WI38 (cell line): ENCODE results near the gene TLN1.

Experiments
- H3K4me3 ChIP-seq: 2 replicates; pipeline ENCODE4 v1.5.1; 2011; ENCODE audit warnings: low read depth, mild to moderate bottlenecking, control low read depth, low read length
- CTCF ChIP-seq: IDR thresholded peaks from 2 replicates; pipeline ENCODE4 v1.5.1; 2012; ENCODE audit warnings: low read depth, mild to moderate bottlenecking, control low read depth, low read length

The TLN1 gene

DNA sequence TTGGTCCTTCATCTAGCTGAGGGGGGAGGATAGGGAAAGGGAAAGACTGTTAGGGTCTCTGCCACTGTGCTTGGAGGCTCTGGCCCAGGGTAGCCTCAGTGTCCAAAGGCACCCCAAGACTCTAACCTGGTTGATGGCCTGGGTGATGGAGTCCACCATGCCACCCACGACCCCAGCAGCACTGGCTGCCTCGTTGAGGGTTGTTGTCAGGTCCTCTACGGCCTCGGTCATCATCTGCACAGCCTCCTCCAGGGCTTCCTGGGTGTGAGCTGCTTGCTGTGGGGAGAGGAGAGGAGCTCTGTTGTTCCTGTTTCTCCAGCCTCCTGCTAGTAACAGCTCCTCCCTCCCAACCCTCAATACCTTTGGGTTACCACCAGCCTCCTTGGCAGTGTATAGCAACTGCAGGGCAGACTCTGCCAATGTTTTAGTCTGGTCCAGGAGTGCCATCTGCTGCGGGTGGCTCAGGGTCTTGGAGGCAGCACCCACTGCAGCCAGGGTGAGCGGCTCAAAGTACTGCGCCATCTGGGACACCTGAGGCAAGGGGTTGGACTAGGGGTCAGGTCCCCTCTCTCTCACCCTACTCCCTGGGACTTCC, 26.1 kb downstream of the TLN1 start:
- no peak for TF ChIP-seq CTCF
- no peak overlapping the region for H3K4me3 ChIP-seq

DNA sequence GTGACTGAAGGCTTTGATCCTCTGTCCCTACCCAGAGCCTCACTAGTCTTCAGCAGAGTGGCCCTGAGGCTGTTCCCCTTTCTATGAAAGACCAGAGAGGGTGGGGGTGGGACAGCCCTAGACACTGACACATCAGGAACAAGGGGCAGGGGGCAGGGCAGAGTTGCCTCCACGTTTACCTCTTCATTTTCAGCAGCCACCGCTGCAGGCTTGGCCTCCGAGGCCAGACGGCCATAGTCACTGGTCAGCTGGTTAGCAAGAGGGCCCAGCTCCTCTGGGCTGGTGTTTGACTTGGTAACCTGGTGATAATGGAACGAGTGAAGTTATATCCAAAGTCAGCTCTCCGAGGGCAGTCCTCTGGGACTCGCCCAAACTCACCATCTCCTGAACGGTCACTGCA, 26.6 kb downstream of the TLN1 start:
- TF ChIP-seq CTCF, result no peak
- no peak overlapping the region for H3K4me3 ChIP-seq

GRCh38 chr9:35703906-35704672, 27.9 kb downstream of the TLN1 start:
- TF ChIP-seq CTCF, result no peak
- no peak overlapping the region for H3K4me3 ChIP-seq

DNA sequence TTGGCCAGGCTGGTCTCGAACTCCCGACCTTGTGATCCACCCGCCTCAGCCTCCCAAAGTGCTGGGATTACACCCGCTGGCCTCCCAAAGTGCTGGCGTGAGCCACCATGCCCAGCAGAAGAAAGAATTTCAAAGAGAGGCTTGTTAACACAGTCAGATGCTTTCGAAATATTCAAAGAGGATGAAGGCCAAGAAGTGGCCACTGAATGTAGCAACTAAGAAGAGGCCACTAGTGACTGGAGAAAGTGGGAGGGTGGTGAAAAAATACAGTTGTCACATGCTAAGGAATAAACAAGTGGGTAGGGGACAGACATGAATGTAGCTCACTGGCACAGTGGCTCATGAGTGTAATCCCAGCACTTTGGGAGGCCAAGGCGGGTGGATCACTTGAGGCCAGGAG, 29.3 kb downstream of the TLN1 start:
- no peak for TF ChIP-seq CTCF

GRCh38 chr9:35700942-35701341, 31.1 kb downstream of the TLN1 start:
- TF ChIP-seq CTCF, result no peak
- H3K4me3 ChIP-seq, result no peak overlapping the region

More for the DNA sequence above, 29.3 kb downstream of the TLN1 start:
- no peak overlapping the region for H3K4me3 ChIP-seq

DNA sequence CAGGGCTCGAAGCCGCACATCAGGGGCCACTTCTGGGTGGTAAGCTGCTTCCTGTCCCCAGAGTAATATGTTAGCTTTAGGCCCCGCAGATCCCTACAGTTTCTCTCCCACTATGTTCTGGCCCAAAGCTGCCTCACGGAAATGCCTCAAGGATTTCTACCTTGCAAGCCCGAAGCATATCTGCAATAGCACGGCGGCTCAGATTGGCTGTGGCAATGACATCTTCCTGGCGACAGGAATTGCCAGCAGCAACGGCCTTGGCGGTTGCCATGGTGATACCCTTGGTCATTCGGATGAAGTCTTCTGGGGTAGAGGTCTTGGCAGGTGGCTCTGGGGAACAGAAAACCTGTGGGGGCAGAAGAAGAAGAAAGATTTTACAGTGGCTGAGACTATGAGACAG, 32.0 kb downstream of the TLN1 start:
- TF ChIP-seq CTCF, result no peak

GRCh38 chr9:35698231-35698630, 33.8 kb downstream of the TLN1 start:
- no peak overlapping the region for H3K4me3 ChIP-seq
- TF ChIP-seq CTCF, result no peak

More for the DNA sequence above, 32.0 kb downstream of the TLN1 start:
- no peak overlapping the region for H3K4me3 ChIP-seq
